ENCODE results near the gene DOCK1.

Gene DOCK1

GRCh38 chr10:127347202-127347959, 442.2 kb downstream of the DOCK1 start:
- no peak overlapping the region for H3K4me3 ChIP-seq (ENCODE audit: low read length)
- no peak for DNase-seq (ENCODE audit: low read depth)
- TF ChIP-seq, protein P1, sequence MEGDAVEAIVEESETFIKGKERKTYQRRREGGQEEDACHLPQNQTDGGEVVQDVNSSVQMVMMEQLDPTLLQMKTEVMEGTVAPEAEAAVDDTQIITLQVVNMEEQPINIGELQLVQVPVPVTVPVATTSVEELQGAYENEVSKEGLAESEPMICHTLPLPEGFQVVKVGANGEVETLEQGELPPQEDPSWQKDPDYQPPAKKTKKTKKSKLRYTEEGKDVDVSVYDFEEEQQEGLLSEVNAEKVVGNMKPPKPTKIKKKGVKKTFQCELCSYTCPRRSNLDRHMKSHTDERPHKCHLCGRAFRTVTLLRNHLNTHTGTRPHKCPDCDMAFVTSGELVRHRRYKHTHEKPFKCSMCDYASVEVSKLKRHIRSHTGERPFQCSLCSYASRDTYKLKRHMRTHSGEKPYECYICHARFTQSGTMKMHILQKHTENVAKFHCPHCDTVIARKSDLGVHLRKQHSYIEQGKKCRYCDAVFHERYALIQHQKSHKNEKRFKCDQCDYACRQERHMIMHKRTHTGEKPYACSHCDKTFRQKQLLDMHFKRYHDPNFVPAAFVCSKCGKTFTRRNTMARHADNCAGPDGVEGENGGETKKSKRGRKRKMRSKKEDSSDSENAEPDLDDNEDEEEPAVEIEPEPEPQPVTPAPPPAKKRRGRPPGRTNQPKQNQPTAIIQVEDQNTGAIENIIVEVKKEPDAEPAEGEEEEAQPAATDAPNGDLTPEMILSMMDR (IDR thresholded peaks at IDR 0.05; ENCODE audit: insufficient read depth, low read depth, low read length, missing control alignments), result no peak

- H3K4me3 ChIP-seq (ENCODE audit: low read length), result no peak overlapping the region
- no peak for DNase-seq (ENCODE audit: low read depth)
- TF ChIP-seq, protein P1 (IDR thresholded peaks at IDR 0.05; ENCODE audit: insufficient read depth, low read depth, low read length, missing control alignments), result no peak
Measured at GRCh38 chr10:127349737-127350136, 444.5 kb downstream of the DOCK1 start.

GRCh38 chr10:127351542-127351941, 446.3 kb downstream of the DOCK1 start:
- TF ChIP-seq, protein P1 (IDR thresholded peaks at IDR 0.05; ENCODE audit: insufficient read depth, low read depth, low read length, missing control alignments), result no peak
- DNase-seq (ENCODE audit: low read depth), result no peak
- no peak overlapping the region for H3K4me3 ChIP-seq (ENCODE audit: low read length)

GRCh38 chr10:127353544-127353943, 448.3 kb downstream of the DOCK1 start:
- no peak for DNase-seq (ENCODE audit: low read depth)
- TF ChIP-seq, protein P1 (IDR thresholded peaks at IDR 0.05; ENCODE audit: insufficient read depth, low read depth, low read length, missing control alignments), result no peak
- H3K4me3 ChIP-seq (ENCODE audit: low read length), result no peak overlapping the region

DNA sequence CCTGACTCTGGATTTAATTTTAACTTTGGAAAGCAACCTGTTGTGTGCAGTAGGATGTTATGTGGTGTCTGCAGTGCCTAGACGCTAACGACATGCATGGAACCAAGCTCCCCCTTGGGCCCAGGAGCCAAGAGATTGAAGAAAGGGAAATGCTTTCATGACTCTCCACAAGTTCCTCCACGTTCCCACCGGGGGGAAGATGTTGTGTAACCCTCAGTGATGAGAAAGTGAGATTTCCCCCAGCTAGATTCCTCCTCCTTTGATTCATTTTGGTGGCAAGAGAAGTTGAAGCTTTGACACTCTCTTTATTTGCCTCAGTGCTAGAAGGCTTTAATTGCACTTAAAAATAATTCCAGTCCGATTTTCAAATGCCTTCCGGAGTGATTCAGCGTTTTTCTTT, 449.0 kb downstream of the DOCK1 start:
- H3K4me3 ChIP-seq (ENCODE audit: low read length), result no peak overlapping the region
- TF ChIP-seq, protein P1 (IDR thresholded peaks at IDR 0.05; ENCODE audit: insufficient read depth, low read depth, low read length, missing control alignments), result no peak
- no peak for DNase-seq (ENCODE audit: low read depth)

DNA sequence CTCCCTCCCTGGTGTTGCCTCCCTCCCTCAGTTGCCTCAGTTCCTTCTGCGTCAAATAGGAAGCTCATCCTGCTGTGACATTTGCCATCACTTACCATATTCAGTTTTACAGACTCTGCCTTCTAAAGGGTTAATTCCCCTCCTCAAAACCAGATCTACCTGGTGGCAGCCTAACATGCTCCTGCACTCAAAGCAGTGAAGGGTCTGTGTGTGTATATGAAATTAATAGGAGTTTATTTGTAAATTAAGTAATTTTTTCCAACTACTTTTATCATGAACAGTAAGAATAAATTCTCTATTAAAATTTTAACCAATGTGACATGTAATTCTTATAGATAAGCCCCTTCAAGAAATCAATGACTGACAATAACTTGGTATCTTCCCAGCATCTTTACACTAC, 449.8 kb downstream of the DOCK1 start:
- TF ChIP-seq, protein P1 (IDR thresholded peaks at IDR 0.05; ENCODE audit: insufficient read depth, low read depth, low read length, missing control alignments), result peak; percentile 50
- DNase-seq (ENCODE audit: low read depth), result no peak
- H3K4me3 ChIP-seq (ENCODE audit: low read length), result no peak overlapping the region

- TF ChIP-seq, protein P1 (IDR thresholded peaks at IDR 0.05; ENCODE audit: insufficient read depth, low read depth, low read length, missing control alignments), result no peak
- no peak overlapping the region for H3K4me3 ChIP-seq (ENCODE audit: low read length)
- no peak for DNase-seq (ENCODE audit: low read depth)
Measured at GRCh38 chr10:127356360-127356759, 451.1 kb downstream of the DOCK1 start.

Measured in epithelial cell of esophagus (primary cell).